IMR-90 (cell line): Measurements from ENCODE around the gene RPL39. TPM values are rescaled to one million over a fixed set of nuclear protein-coding genes. Genes with fewer than 3 reads are reported as not detected.

Experiments
- ATAC-seq: fragments of 200-7000 bp; cut with Tn5 transposase; 2 replicates; pipeline ENCODE4 v1.9.1; 2020; ENCODE audit warnings: low read depth, mild to moderate bottlenecking, moderate library complexity
- BruUV-seq: library from RNA; stranded (reverse); fragments of 400-500 nt; replicated peaks from 2 replicates; lab custom pipeline; 2021; lab: Mats Ljungman, UMichigan
- CTCF ChIA-PET: fragments of 300-600 bp; formaldehyde crosslinking; extraction: SDS; loops from one replicate; lab custom pipeline; 2021; ENCODE audit warnings: antibody characterized with exemption; lab: Yijun Ruan, JAX
- POLR2A ChIA-PET: fragments of 300-600 bp; sonication (Branson Sonifier 250); formaldehyde crosslinking; loops from one replicate; lab custom pipeline; 2022; ENCODE audit warnings: antibody characterized with exemption; ENCODE audit not compliant: unreplicated experiment; lab: Charles Lee
- DNase-seq: peaks from one replicate; pipeline ENCODE4 v3.0.0; 2013
- H2AFZ ChIP-seq: replicated peaks from 2 replicates; pipeline ENCODE3; 2013; ENCODE audit warnings: low read length, mild to moderate bottlenecking; ENCODE audit not compliant: poor library complexity
- H2AK5ac ChIP-seq: 2 replicates; pipeline ENCODE4 v1.6.1; 2013; ENCODE audit warnings: low read depth, low read length, inconsistent platforms
- H2AK9ac ChIP-seq: replicated peaks from 2 replicates; pipeline ENCODE3; 2013; ENCODE audit warnings: mild to moderate bottlenecking, low read depth, low read length, moderate library complexity; ENCODE audit not compliant: poor library complexity
- H2BK120ac ChIP-seq: 2 replicates; pipeline ENCODE4 v1.6.1; 2013; ENCODE audit warnings: low read depth, low read length, inconsistent platforms
- H2BK15ac ChIP-seq: 3 replicates; pipeline ENCODE4 v1.6.1; 2013; ENCODE audit warnings: low read depth, low read length, inconsistent platforms
- H2BK20ac ChIP-seq: 2 replicates; pipeline ENCODE4 v1.6.1; 2013; ENCODE audit warnings: low read depth, mild to moderate bottlenecking, inconsistent platforms, low read length, moderate library complexity
- H2BK5ac ChIP-seq: 2 replicates; pipeline ENCODE4 v1.6.1; 2013; ENCODE audit warnings: mild to moderate bottlenecking, low read depth, low read length, inconsistent platforms; ENCODE audit not compliant: poor library complexity, severe bottlenecking
- H3K14ac ChIP-seq: replicated peaks from 2 replicates; pipeline ENCODE4 v1.6.1; 2013; ENCODE audit warnings: low read depth, low read length, inconsistent platforms
- H3K18ac ChIP-seq: 2 replicates; pipeline ENCODE4 v1.6.1; 2013; ENCODE audit warnings: low read depth, low read length, control low read depth
- H3K23ac ChIP-seq: 2 replicates; pipeline ENCODE4 v1.6.1; 2013; ENCODE audit warnings: low read depth, low read length, inconsistent platforms
- H3K27ac ChIP-seq: 2 replicates; pipeline ENCODE4 v1.5.1; 2013; ENCODE audit warnings: mild to moderate bottlenecking, control low read depth, low read length; ENCODE audit not compliant: insufficient read depth
- H3K27me3 ChIP-seq: 2 replicates; pipeline ENCODE4 v1.6.1; 2013; ENCODE audit warnings: low read length; ENCODE audit not compliant: control insufficient read depth, insufficient read depth
- H3K36me3 ChIP-seq: 2 replicates; pipeline ENCODE4 v1.6.1; 2013; ENCODE audit warnings: low read length, mixed read lengths; ENCODE audit not compliant: control insufficient read depth, insufficient read depth
- H3K4ac ChIP-seq: 2 replicates; pipeline ENCODE4 v1.6.1; 2013; ENCODE audit warnings: low read depth, low read length, inconsistent platforms
- H3K4me1 ChIP-seq: 2 replicates; pipeline ENCODE4 v1.6.1; 2013; ENCODE audit warnings: low read length, mixed read lengths; ENCODE audit not compliant: control insufficient read depth, insufficient read depth
- H3K4me2 ChIP-seq: 2 replicates; pipeline ENCODE4 v1.6.1; 2013; ENCODE audit warnings: low read depth, mild to moderate bottlenecking, control low read depth, low read length, moderate library complexity
- H3K4me3 ChIP-seq: 2 replicates; pipeline ENCODE4 v1.5.1; 2013; ENCODE audit warnings: low read depth, mild to moderate bottlenecking, control low read depth, low read length, moderate library complexity; ENCODE audit not compliant: insufficient read depth
- H3K56ac ChIP-seq: 2 replicates; pipeline ENCODE4 v1.6.1; 2013; ENCODE audit warnings: low read length, inconsistent platforms; ENCODE audit not compliant: insufficient read depth; ENCODE audit errors: extremely low read depth
- H3K79me1 ChIP-seq, 2 experiments: 2 replicates each; pipeline ENCODE4 v1.6.1; 2013; ENCODE audit warnings: low read length in 2 of 2, inconsistent platforms in 1 of 2, low read depth in 1 of 2
- H3K9ac ChIP-seq: 2 replicates; pipeline ENCODE4 v1.6.1; 2013; ENCODE audit warnings: low read depth, low read length, control low read depth
- H3K9me1 ChIP-seq: 2 replicates; pipeline ENCODE4 v1.6.1; 2013; ENCODE audit warnings: low read length, inconsistent platforms; ENCODE audit not compliant: insufficient read depth
- H3K9me3 ChIP-seq: 2 replicates; pipeline ENCODE4 v1.6.1; 2013; ENCODE audit warnings: low read length; ENCODE audit not compliant: control insufficient read depth, insufficient read depth
- H4K20me1 ChIP-seq: 2 replicates; pipeline ENCODE4 v1.6.1; 2013; ENCODE audit warnings: low read length, inconsistent platforms; ENCODE audit not compliant: insufficient read depth
- H4K5ac ChIP-seq: 2 replicates; pipeline ENCODE4 v1.6.1; 2013; ENCODE audit warnings: mild to moderate bottlenecking, low read depth, low read length, control low read depth
- H4K8ac ChIP-seq, 2 experiments: 2 replicates each; pipeline ENCODE4 v1.6.1; 2013; ENCODE audit warnings: low read depth in 2 of 2, low read length in 2 of 2, control low read depth in 1 of 2, inconsistent platforms in 1 of 2
- H4K91ac ChIP-seq: 2 replicates; pipeline ENCODE4 v1.6.1; 2013; ENCODE audit warnings: low read depth, low read length, inconsistent platforms; ENCODE audit not compliant: insufficient read depth
- BHLHE40 ChIP-seq: fragments of 150-350 bp; IDR thresholded peaks from 2 replicates; pipeline ENCODE4 v1.6.1; 2016; ENCODE audit warnings: mild to moderate bottlenecking, low read depth, low read length
- CEBPB ChIP-seq: IDR thresholded peaks from 2 replicates; pipeline ENCODE4 v1.6.1; 2012; ENCODE audit warnings: low read depth, low read length, improper control_type of control experiment
- CHD1 ChIP-seq: IDR thresholded peaks from 2 replicates; pipeline ENCODE4 v1.6.1; 2012; ENCODE audit warnings: low read depth, low read length, improper control_type of control experiment
- CTCF ChIP-seq: conservative IDR thresholded peaks from 2 replicates; pipeline ENCODE4 v1.5.1; 2012; ENCODE audit warnings: mild to moderate bottlenecking, low read depth, low read length, improper control_type of control experiment
- ELK1 ChIP-seq: fragments of 150-350 bp; IDR thresholded peaks from 2 replicates; pipeline ENCODE4 v1.6.1; 2016; ENCODE audit warnings: low read depth, mild to moderate bottlenecking, low read length, moderate library complexity, borderline replicate concordance
- FOS ChIP-seq: fragments of 150-350 bp; IDR thresholded peaks from 2 replicates; pipeline ENCODE4 v1.6.1; 2016; ENCODE audit warnings: low read depth, low read length
- MAFK ChIP-seq: IDR thresholded peaks from 2 replicates; pipeline ENCODE4 v1.6.1; 2012; ENCODE audit warnings: low read depth, low read length, improper control_type of control experiment
- MAZ ChIP-seq: IDR thresholded peaks from 2 replicates; pipeline ENCODE4 v1.6.1; 2012; ENCODE audit warnings: low read depth, mild to moderate bottlenecking, low read length, improper control_type of control experiment, moderate library complexity, borderline replicate concordance
- MXI1 ChIP-seq: IDR thresholded peaks from 2 replicates; pipeline ENCODE4 v1.6.1; 2012; ENCODE audit warnings: low read depth, mild to moderate bottlenecking, low read length, moderate library complexity, borderline replicate concordance
- NFE2L2 ChIP-seq: fragments of 150-350 bp; IDR thresholded peaks from 2 replicates; pipeline ENCODE4 v1.6.1; 2016; ENCODE audit warnings: low read depth, mild to moderate bottlenecking, low read length
- POLR2A ChIP-seq: IDR thresholded peaks from 2 replicates; pipeline ENCODE4 v1.6.1; 2012; ENCODE audit warnings: mild to moderate bottlenecking, low read depth, low read length
- RAD21 ChIP-seq: IDR thresholded peaks from 2 replicates; pipeline ENCODE4 v1.6.1; 2012; ENCODE audit warnings: low read length, improper control_type of control experiment
- RCOR1 ChIP-seq: IDR thresholded peaks from 2 replicates; pipeline ENCODE4 v1.6.1; 2012; ENCODE audit warnings: mild to moderate bottlenecking, low read length, improper control_type of control experiment; ENCODE audit not compliant: insufficient replicate concordance
- RFX5 ChIP-seq: IDR thresholded peaks from 2 replicates; pipeline ENCODE4 v1.8.0; 2012; ENCODE audit warnings: low read depth, mild to moderate bottlenecking, low read length, moderate library complexity
- SMC3 ChIP-seq: fragments of 150-350 bp; IDR thresholded peaks from 2 replicates; pipeline ENCODE4 v1.6.1; 2016; ENCODE audit warnings: low read depth, mild to moderate bottlenecking, antibody characterized with exemption, low read length, moderate library complexity
- USF2 ChIP-seq: fragments of 150-350 bp; IDR thresholded peaks from 2 replicates; pipeline ENCODE4 v1.6.1; 2017; ENCODE audit warnings: mild to moderate bottlenecking, antibody characterized with exemption, low read length, low read depth
- WGBS, 2 experiments: methylation state at CpG; one replicate each; pipeline versions ENCODE4 v1.1.5 to v1.1.7; 2013; ENCODE audit warnings: missing lambda C conversion rate in 2 of 2; ENCODE audit not compliant: insufficient read length in 1 of 2; ENCODE audit errors: extremely low coverage in 2 of 2; 5-methylcytosine and 5-hydroxymethylcytosine counted together
- dilution Hi-C: fragments of 300-500 bp; cut with HindIII; formaldehyde crosslinking; loops from one replicate; pipeline ENCODE4 v1.14.3; 2018; ENCODE audit warnings: low sequenced_read_pairs; ENCODE audit not compliant: unreplicated experiment
- in situ Hi-C: fragments of 300-500 bp; cut with MboI; formaldehyde crosslinking; loops from 3 replicates; pipeline ENCODE4 v1.14.3; 2019; ENCODE audit warnings: low sequenced_read_pairs, inconsistent platforms, mixed read lengths
- intact Hi-C: fragments of 100-400 bp; cut with micrococcal nuclease; formaldehyde crosslinking; loops from 2 replicates; pipeline ENCODE4 v1.10.0; 2022
- polyA plus RNA-seq, 3 experiments: library from polyadenylated mRNA; depleted of rRNA; stranded (reverse); fragments of >200 nt; gene quantifications; 2 replicates each; pipeline ENCODE4 v1.2.3, GENCODE V29; 2012; ENCODE audit warnings: low replicate concordance in 1 of 3
- total RNA-seq: library from RNA; depleted of rRNA; stranded (reverse); fragments of >200 nt; gene quantifications from 2 replicates; pipeline ENCODE4 v1.2.3, GENCODE V29; 2012

The RPL39 gene
- total and polyA plus RNA-seq, 2 of the 4 experiments (the other 2 are of a cell fraction): 681 to 2,357 TPM

- Histone ChIP-seq H2AK9ac (no peak overlapping the region), H3K4me1 (no peaks in the 10 kb centered on the region), H2BK15ac (no peak overlapping the region), H3K4ac (no peak overlapping the region), H3K18ac (no peak overlapping the region), H3K4me2 (no peak overlapping the region), H4K91ac (no peak overlapping the region), H2AK5ac (no peak overlapping the region), H2AFZ (no peak overlapping the region), H2BK20ac (no peak overlapping the region), H2BK5ac (no peak overlapping the region), H3K9ac (no peak overlapping the region), H3K27me3 (no peaks in the 10 kb centered on the region), H3K9me1 (no peaks in the 10 kb centered on the region), H2BK120ac (no peak overlapping the region), H4K20me1 (peaks cover 53% of the 10 kb centered on the region), H3K14ac (no peak overlapping the region), H4K8ac (no peak overlapping the region), H3K79me1 (no peaks in the 10 kb centered on the region; a peak in 1 of 4 replicates), H3K23ac (no peak overlapping the region), H3K56ac (no peak overlapping the region), H3K36me3 (peaks cover 9% of the 10 kb centered on the region), H3K4me3 (no peak overlapping the region), H3K9me3 (no peaks in the 10 kb centered on the region), H4K5ac (no peak overlapping the region), H3K27ac (no peak overlapping the region)
- no peak for DNase-seq
- ChIA-PET POLR2A (no interaction called here), CTCF (no interaction called here)
- 94% methylated on average over 3 of the region's 5 CpGs; no CpG with 5 or more reads in 1 of the 2 experiments for WGBS, 2 experiments
- no TSS peak for BruUV-seq
- in situ Hi-C loops (no loop called here), dilution Hi-C loops (no loop called here), intact Hi-C loops (loop anchor here (5.0 kb wide), 1 partner anchor 266 kb away; no protein-coding TSS in a partner anchor)
- ATAC-seq: no peak
- TF ChIP-seq CHD1: no peak
- TF ChIP-seq RFX5: no peak
- TF ChIP-seq CEBPB: no peak
- TF ChIP-seq RCOR1: no peak
- no peak for TF ChIP-seq POLR2A
- TF ChIP-seq MAZ: no peak
- TF ChIP-seq FOS: no peak
- TF ChIP-seq ELK1: no peak
- no peak for TF ChIP-seq SMC3
- TF ChIP-seq NFE2L2: no peak
- no peak for TF ChIP-seq RAD21
- no peak for TF ChIP-seq MAFK
- TF ChIP-seq BHLHE40: no peak
- no peak for TF ChIP-seq MXI1
- no peak for TF ChIP-seq CTCF
- TF ChIP-seq USF2: no peak
Observed at GRCh38 chrX:119783026-119783425, 8.4 kb downstream of the RPL39 start.
